GM19372 (cell line): Measurements from ENCODE around the gene AMBRA1.
"Not testable (repeated sequence)": the region's sequence is repeated elsewhere in the genome, so short reads cannot be mapped to it uniquely, and the experiment has no call there.

Experiments
- ATAC-seq: cut with Tn5 transposase; IDR thresholded peaks from one replicate; pipeline ENCODE4 v1.9.1; 2021; ENCODE audit warnings: mild to moderate bottlenecking, low read depth, moderate library complexity; ENCODE audit not compliant: unreplicated experiment

Gene AMBRA1

DNA sequence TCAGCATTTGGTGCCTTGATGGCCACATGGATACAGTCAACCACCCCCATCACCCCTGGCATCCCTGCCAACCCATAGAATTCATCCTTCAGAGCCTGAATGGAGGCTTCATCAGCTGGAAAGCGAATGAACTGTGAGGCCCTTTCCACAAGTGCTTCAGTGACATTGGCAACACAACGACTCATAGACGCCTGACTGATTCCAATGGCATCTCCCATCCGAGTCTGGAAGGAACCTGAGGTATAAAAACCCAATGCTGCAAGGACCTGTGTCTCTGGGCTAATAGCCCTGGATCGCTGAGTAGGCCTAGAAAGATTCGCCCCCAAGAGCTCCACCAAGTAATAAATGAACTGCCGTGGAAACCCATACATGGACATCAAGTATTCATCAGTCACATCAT, 21.9 kb upstream of the AMBRA1 start:
- ATAC-seq, result no peak

DNA sequence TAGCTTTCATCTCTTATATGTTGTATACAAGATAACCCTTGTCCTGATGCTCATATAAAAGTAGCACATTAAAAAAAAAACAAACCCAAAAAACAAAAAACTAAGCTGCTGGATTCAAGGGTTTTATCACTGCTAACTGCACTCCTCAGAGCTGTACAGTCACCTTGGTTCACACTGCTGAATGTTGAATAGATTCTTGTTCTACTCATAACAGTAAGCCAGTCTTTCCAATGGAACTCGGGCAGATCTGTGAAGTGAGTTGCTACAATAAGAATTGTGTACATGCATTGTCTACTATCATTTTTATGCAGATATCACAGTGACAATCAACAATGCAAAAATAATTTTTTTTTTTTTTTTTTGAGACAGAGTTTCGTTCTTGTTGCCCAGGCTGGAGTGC, 18.5 kb upstream of the AMBRA1 start:
- no peak for ATAC-seq

DNA sequence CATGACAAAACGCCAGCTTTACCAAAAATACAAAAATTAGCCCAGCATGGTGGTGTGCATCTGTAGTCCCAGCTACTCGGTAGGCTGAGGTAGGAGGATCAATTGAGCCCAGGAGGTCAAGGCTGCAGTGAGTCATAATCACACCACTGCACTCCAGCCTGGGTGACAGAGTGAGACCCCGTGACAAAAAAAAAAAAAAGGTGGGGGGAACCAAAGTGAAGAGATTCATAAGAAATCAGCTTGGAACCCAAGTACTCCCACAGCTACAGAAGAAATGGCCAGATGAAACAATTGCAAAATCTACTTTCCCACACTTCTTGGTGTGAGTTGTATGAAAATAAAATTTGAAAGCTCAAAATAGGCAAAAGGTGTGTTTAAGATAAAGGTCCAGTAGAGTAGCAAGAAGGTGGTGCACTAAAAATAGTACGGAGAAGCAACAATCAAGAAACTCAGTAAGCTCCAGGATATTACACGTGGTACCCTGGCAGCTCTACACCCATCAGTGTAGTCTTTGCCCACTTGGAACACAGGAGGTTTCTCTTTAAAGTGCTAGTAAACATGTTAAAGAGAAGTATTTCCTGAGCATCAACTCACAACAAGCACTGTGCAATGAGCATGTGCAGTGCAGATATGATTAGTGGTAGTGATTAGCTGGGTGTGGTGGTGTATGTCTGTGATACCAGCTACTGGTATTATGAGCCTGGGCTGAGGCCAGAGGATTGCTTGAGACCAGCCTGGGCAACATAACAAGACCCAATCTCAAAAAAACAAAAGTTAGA, 17.9 kb upstream of the AMBRA1 start:
- no peak for ATAC-seq

DNA sequence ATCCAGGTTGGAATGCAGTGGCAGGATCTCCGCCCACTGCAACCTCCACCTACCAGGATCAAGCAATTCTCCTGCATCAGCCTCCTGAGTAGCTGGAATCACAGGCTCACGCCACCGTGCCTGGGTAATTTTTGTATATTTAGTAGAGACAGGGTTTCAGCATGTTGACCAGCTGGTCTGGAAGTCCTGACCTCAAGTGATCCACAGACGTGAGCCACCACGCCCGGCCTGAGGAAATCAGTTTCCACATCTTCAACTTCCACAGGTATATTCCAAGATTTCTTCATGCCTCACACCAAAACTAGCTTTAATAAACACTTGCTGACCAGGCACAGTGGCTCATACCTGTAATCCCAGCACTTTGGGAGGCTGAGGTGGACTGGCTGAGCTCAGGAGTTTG, 15.6 kb upstream of the AMBRA1 start:
- no peak for ATAC-seq

DNA sequence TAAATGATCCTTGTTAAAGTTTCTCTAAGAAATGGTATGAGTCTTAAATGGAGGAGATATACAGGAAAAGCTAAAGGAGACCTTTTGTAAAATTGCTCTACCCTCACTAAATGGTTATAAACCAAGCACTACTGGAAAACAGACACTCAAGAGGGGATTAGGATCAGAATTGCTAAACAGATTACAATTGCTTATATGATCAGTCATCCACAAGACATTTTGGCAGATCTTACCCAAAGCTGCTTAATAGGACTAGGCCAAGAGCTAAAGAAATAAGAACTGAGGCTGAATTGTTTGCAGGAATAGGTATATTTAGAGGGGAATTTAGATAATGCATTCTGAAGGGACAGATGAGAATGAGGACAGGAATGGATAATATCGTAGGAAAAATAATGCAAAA, 13.7 kb upstream of the AMBRA1 start:
- ATAC-seq, result no peak

DNA sequence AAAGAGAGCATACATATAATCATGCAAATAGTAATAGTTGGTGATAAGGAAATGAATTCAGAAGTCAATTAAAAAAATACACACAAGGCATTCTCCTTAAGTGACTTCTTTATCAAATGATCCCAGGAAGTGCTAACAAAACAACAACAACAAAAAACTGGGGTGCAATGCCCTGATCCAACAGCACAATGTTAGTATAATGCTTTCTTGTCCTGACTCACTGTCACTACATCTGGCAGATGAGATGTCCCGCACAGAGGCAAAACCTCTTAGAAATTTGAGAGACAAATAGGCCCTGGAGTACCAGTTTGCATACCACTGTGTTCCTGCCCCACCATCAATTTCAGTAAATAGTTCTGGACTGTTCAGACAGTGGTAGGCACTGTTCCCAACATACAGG, 11.0 kb upstream of the AMBRA1 start:
- no peak for ATAC-seq

DNA sequence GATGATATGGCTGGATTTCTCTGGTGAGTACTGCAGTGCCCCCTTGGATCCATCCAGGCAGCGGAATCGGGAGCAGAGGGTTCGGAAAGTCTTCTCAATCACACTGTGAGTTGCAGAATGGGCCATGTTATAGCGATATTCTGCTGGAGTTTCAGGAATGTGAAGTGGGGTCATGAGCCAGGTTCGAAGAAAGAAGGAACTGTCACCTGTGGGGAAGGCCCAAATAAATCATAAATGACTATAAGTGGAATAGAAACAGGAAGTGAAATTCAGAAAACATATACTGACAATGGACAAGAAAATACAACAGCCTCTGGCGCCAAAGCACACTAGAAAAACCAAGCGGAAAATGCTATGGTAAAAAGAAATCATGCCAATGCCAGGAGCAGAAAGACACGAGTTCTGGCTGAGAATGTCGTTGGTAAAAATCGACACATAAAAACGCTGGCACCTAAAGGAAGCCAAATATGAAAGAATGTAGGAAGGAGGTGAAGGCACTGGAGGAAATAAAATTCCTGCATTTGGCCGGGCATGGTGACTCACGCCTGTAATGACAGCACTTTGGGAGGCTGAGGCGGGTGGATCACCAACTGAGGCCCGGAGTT, 10.0 kb upstream of the AMBRA1 start:
- ATAC-seq, result no peak

DNA sequence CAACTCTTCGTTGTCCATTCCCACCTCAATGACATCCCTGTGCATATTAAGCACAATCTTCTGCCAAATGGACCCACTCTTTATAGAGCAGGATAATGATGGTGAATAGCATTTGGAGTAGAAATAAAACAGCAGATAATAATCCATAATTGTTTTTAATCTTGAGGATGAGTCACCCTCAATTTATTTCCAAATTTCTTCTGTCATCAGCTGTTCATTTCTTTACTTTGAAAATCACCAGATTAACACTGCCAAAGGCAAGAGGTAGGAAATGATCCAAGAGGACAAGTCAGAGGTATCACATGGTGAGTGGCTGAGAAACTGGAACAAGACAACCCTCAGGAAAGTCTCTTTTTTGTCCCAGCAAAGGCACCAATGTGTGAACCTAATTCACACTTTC, 7.3 kb upstream of the AMBRA1 start:
- ATAC-seq, result no peak

DNA sequence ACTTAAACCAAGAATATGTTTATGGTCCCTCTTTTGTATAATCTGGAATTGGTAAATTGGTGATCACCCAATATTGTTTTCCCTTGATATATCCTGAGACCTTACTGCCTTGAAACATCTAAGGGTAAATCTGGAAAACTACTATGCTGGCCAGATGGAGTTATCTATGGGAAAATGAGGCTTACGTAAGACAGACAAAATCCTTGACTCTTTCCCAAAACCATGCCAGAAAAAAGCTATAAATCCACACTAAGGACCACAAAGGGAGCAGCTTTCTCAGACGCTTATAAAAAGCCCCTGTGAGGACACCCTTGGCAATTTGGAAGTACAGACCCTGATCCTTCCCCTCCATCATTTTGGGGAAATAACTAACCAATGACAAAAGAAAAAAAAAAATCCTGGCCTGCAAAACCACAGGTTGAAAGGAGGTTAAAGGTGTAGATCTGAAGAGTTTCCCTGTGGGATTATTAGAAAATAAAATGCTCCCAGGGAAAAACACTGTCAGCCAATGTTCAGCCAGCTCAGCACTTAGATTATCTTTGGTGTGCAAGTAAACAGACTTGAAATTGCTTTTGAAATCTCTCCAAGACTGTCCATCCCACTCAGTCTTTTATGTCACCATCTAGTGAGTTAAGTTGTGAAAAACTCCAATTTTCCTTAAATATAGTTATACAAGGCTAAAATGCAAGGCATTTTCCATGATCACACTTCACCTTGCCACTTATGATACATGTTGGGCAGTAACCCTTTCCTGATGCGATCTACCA, 6.6 kb upstream of the AMBRA1 start:
- ATAC-seq, result no peak

DNA sequence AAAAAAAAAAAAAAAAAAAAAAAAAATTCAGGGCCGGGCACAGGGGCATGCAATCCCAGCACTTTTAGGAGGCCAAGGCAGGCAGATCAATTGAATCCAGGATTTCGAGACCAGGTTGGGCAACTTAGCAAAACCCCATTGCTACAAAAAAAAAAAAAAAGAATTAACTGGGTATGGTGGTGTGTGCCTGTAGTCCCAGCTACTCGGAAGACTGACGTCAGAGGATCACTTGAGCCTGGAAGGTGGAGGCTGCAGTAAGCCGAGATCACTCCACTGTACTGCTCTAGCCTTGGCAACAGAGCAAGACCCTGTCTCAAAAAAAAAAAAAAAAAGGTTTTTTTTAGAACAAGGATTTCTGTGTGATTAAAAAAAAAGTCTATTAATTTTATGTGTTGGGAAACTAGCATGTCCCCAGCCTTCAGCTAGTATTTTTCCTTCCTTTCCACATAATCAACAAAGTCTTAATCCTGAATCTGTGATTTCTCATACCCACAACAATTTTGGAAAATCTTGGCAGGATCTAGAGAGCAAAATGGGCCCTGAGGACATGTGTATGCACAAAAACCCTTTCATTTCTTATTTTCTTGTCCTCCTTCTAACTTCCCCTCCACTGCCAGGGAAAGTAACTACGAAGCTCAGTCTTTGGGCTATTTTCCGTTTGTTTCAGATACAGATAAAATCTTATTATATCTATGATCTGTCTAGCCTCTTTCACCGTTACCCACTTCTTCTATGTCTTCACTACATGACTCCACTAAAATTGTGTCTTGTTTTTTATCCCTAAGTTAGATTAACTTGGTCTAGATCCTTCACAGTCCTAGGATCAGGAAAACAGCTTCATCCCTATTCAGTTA, 5.7 kb upstream of the AMBRA1 start:
- no peak for ATAC-seq

DNA sequence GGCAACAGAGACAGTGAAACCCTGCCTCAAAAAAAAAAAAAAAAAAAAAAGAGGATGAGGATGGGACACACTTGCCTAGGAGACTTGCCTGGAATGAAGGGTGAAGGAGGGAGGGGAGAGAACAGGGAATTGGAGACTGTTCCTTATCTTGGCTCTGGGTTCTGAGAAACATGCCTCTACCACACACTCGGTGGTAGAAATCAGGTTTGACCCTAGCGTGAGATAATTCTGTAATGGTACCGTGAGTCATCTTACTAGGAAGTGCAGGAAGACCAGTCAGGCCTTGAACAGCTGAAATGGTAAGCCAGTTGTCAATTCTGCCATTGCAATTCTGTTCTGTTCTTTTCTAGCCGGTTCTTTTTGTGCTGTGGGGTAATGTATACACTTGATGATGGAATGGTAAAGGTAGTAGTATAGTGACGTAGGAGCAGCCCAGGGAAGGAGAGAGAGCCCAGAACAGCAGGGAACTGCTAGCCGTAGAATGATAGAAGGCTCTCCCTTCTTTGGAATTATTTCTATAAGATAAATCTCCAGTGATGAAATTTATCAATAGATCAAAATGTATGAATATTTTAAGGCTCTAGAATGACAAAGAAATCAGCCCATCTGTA, 3.9 kb upstream of the AMBRA1 start:
- ATAC-seq, result no peak

DNA sequence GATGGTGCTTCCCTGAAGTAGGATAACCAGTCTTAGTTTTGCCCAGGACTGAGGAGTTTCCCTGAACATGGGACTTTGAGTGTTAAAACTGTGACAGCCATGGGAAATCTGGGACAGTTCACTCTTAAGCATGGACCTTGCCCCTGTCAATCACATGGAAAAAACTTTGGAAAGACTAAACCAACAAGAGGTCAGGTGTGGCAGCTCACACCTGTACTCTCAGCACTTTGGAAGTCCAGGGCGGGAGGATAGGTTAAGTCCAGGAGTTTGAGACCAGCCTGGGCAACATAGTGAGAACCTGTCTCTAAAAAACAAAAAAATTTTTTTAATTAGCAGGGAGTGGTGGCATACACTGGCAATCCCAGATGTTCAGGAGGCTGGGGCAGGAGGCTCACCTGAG, 3.3 kb upstream of the AMBRA1 start:
- ATAC-seq, result no peak

DNA sequence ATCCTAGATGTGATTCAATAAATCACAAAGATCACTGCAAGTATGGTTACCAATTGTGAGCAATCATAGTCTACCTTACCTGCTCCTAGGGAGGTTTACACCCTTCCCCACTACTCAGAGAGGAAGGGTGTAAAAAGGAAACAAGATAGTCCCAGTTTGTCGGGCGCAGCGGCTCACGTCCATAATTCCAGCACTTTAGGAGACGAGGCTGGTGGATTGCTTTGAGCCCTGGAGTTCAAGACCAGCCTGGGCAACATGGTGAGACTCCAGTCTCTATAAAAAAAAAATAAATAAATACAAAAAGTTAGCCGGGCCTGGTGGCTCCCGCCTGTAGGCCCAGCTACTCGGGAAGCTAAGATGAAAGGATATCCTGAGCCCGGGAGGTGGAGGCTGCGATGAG, 962 bp upstream of the AMBRA1 start:
- ATAC-seq, result no peak

DNA sequence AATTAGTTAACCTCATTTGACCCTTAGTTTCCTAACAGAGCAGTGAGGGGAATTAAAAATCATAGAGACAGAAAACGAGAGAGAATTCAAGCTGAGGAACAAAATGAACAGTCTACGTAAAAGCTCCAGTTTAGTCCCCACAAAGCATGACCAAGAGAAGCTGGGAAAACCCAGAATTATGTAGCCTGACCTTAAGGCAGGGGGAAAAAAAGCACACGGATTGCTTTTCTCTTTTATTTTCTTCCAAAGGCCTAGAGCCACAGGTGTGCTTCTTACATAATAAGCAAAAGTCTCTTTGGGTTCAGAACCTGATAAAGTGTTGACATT, 514 bp upstream of the AMBRA1 start:
- ATAC-seq, result no peak

DNA sequence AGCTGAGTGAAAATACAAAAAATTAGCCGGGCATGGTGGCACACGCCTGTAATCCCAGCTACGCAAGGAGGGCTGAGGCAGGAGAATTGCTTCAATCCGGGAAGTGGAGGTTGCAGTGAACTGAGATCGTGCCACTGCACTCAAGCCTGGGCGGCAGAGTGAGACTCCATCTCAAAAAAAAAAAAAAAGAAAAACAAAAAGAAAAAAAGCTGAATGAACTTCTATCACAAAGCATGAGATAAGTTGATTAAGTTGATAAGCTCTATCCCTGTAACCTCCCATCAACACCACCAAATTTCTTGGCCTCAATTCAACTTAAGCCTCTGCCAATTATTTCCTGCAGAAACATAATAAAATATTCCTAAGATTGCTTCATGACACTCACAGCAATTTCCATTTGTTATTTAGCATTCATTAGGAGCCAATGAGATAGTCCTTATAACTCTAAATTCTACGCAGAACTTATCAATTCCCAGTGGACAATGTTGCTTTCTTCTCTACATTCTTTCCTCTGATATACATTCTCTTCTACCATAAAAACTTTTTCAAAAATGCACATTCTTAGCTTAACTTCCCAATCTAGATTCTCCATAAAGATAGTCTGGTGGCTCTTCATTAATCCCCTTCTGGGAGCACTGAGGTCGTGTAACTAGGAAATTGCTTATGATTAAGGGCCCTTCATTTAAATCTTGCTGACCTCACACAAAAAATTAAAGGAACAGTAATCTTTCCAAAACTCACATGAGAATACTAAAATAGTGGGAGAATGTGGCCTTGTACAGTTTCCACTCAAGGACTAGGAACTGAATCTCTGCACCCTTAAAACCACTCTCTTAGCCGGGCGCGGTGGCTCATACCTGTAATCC, 2.9 kb downstream of the AMBRA1 start:
- no peak for ATAC-seq

DNA sequence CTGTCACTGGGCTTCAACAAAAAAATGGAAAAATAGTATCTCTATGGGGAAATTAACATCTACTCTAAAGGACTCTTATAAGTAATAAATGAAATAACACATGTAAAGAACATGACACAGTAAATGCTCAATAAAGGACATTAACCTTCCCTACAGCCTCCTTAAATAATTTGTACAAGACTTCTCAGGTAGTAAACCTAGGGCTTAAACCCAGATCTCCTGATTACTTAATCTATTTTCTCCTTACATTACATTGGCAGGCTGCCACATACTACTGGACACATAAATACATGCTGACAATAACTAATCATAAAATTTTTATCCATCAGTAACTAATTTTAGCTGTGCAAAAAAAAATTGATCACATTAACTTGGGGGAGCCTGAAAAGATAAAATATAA, 4.9 kb downstream of the AMBRA1 start:
- ATAC-seq, result no peak

DNA sequence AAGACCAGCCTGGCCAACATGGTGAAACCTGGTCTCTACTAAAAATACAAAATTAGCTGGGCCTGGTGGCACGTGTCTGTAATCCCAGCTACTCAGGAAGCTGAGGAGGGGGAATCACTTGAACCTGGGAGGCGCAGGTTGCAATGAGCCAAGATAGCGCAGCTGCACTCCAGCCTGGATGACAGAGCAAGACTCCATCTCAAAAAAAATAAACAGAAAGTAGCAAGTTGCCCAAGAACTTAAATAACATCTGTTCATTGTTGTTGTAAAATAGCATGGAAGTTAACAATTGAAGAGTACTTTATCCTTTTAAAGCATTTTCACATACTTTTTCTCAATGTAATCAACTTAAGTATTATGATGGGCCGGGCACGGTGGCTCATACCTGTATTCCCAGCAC, 5.7 kb downstream of the AMBRA1 start:
- ATAC-seq, result no peak

DNA sequence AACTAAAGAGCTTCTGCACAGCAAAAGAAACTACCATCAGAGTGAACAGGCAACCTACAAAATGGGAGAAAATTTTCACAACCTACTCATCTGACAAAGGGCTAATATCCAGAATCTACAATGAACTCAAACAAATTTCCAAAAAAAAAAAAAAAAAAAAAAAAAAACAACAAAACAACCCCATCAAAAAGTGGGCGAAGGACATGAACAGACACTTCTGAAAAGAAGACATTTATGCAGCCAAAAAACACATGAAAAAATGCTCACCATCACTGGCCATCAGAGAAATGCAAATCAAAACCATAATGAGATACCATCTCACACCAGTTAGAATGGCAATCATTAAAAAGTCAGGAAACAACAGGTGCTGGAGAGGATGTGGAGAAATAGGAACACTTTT, 10.3 kb downstream of the AMBRA1 start:
- ATAC-seq, result not testable (repeated sequence)

DNA sequence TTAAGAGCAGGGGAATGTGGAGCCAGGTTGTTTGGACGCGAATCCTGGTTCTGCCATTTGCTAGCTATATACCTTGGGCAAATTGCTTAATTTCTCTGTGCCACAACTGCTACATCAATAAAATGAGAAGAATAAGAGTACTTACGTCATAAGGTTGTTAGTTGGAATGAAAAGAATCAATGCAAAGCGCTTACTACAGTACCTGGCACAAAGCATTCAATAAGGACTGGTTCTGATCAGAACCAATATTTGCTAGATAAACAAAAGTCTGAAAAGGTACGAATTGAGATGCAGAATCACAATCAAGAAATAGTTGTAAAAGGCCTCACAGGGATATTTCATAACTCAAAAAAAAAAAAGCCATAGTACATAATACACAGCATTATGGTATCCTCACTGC, 11.2 kb downstream of the AMBRA1 start:
- no peak for ATAC-seq

DNA sequence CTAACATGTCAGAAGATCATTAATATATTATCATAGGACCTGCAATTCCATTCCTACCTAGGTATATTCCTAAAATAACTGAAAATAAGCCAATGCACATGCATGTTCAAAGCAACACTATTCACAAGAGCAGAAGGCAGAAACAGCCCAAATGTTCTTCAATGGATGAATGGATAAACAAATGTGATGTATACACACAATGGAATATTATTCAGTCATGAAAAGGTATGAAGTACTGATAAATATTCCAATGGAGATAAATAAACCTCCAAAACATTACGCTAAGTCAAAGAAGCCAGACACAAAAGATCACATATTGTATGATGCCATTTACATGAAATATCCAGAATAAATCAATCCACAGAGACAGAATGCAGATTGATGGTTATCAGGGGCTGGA, 16.8 kb downstream of the AMBRA1 start:
- no peak for ATAC-seq
